Right renal pelvis (tissue), 4 donors: ENCODE measurements around the gene FRRS1L. TPM values are rescaled to one million over a fixed set of nuclear protein-coding genes. Genes with fewer than 3 reads are reported as not detected.
"Not testable (repeated sequence)": the region's sequence is repeated elsewhere in the genome, so short reads cannot be mapped to it uniquely, and the experiment has no call there.

Source experiments
- DNase-seq, 4 donors: peaks; one replicate each; pipeline ENCODE4 v3.0.0-alpha.2; 2013; ENCODE audit warnings: low read depth in 4 of 4, low spot score in 3 of 4, missing footprints in 1 of 4
- polyA plus RNA-seq, 4 donors: library from polyadenylated mRNA; unstranded; fragments of 120-200 nt; gene quantifications; one replicate each; pipeline ENCODE4 v1.2.1, GENCODE V29; 2013; ENCODE audit not compliant: insufficient read length in 4 of 4

The FRRS1L gene
- polyA plus RNA-seq, 4 donors = 2.0 to 4.4 (median 3.2) TPM

DNA sequence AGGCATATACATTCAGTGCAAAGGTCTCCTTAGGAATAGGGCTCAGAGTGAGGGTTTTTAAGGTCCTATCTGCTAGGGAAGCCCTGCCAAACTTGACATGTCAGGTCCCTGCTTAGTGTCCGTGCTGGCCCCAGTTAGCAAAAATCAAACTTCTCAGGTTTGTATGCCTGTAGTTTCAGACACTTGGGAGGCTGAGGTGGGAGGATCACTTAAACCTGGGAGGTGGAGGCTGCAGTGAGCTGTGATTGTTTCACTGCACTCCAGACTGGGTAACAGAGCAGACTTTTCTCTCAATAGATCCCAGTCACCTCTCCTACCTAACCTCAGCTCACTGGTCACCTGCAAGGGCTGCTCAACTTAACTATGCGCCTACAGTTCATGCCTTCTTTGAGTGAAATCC, 28.6 kb downstream of the FRRS1L start:
- DNase-seq = no peak

DNA sequence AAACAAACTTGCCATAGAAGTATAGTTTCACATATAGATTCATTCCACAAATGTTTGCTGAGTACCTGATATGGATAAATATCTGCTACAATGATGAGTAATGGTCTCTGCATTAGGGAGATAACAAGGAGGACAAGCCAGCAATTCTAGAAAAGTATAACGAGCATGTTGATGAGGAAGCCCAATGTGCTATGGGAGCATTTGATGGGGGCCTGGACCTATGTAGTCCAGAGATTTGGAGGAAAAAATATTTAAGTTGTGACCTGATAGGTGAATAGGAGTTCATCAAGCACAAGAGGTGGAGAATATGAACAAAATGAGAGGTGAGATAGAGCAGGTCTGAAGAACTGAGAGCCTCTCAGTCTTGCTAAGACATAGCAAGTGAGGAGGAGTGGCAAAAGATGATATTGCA, 32.9 kb downstream of the FRRS1L start:
- no peak for DNase-seq

DNA sequence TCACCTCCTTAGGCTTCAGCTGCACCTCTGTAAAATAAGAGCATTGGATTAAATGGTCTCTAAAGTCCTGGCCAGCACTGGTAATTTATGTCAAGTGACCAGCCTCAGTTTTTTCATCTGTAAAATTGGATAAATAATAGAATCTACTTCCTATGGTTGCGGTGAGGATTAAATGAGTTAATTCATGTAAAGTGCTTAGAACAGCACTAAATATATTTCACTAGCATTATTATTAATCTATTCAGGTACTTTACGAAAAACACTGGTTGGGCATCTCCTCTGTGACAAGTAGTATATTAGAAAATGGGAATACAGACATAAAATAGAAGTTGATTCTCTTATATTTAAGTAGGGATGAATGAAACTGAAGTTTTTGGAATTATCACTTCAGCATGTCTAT, 33.5 kb downstream of the FRRS1L start:
- no peak for DNase-seq

DNA sequence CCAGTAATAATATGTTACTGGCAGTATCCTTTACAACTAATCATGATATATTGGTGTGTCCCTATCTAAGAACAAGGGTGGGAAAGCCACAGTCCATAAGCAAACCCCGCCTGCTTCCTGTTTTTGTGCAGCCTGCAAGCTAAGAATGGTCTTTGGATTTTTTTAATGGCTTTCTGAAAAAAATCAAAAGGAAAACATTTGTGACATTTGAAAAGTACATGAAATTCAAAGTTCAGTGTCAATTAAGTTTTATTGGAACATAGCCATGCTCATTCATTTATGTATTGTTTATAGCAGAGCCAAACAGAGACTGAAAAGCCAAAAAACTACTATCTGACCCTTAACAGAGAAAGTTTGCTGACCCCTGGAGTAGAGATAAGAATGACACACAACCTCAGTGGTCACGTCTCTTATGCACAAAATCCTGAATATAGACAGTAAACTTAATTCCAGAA, 34.5 kb downstream of the FRRS1L start:
- no peak for DNase-seq

DNA sequence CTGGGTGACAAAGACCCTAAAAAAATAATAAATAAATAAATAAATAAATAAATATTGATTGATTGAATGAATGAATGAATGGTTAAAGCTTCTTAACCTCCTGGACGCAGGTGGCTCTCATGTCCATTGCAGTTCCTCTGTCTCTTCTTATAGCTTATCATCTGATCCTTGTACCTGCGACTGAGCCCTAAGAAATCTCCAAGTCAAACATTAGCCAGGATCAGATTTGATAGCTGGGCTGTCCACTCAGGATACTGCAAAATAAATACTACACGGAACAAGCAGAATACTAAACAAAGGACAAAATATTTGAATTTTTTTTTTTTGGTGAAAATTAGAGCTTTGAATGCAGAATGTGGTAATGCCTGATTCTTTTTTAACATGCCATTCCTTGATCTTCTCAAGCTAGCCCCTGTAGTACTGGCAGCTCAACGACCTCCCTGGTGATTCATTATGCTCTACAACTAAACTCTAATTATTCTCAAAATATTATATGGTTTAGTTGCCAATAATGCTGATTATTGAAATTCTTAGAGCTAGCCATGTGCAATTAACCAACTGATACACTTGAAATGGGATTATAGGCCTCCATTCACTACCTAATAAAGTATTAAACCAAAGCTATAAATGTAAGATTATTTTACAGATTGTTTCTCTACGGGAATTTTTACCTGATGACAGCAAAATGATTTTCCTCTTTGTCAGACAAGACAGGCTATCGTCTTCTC, 37.4 kb downstream of the FRRS1L start:
- DNase-seq = no peak

DNA sequence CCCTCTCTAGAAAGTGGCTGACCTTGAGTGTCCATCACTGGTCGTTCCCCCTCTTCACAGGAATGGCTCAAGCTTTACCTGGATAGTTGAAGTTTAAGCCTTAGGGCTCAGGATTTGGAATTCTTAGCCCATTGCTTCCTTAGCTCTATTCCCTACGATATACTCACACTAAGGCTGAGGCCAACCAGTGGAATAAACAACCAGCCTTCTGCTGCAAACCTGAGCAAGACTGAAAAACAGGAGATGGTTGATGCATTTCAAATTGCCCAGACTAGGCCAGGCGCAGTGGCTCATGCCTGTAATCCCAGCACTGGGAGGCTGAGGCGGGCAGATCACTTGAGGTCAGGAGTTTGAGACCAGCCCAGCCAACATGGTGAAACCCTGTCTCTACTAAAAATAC, 40.4 kb downstream of the FRRS1L start:
- DNase-seq = not testable (repeated sequence)

DNA sequence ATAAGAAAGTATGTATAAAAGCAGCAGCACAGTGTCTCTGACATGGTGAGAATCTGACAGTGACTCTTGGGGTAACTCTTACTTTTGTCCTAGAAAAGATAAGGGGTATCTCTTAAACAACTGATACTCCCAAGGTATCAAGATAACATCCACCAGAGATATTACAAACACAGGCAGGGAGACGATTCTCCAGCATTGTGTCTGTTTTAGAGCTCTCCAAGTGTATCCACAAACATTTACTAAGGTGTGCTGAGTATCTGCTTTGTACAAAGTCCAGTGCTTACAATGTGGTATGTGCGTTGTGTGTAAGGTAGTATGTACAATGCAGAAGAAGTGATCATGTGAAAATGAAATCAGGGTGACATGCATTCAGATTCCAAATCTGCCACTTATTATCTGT, 42.9 kb downstream of the FRRS1L start:
- DNase-seq = no peak

DNA sequence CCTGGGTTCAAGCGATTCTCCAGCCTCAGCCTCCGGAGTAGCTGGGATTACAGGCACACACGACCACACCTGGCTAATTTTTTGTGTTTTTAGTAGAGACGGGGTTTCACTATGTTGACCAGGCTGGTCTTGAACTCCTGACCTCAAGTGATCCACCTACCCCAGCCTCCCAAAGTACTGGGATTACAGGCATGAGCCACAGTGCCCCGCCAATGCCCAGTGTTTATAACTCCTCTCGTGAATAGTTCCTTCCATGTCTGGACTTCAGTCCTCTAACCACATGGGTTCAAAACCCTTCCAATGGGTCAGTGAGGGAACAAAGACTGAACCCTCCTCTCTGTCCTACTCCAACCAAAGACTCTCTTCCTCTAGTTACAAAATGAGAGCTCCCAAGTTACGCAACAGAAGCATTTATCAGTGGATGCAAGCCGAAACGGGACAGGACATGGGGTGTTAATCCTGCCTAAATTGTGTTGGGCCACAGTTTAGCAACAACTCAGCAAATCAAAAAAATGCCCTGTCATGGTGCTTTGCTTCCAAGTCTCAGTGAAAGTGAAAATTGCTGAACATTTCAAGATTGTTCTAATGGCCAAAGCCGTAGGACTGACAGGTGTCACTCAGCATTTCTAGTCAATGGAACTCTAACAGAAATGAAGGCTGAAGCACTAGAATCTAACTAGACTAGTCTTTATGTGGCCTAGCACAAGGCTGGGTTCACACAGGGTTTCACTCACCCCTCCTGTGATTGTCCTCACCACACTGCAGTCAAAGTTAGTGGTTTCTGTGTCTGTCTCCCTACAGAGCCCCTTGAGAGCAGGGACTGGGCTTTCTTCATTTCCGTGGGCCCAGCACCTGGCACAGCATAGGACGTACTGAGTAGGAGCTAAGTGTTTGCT, 44.1 kb downstream of the FRRS1L start:
- DNase-seq = no peak

DNA sequence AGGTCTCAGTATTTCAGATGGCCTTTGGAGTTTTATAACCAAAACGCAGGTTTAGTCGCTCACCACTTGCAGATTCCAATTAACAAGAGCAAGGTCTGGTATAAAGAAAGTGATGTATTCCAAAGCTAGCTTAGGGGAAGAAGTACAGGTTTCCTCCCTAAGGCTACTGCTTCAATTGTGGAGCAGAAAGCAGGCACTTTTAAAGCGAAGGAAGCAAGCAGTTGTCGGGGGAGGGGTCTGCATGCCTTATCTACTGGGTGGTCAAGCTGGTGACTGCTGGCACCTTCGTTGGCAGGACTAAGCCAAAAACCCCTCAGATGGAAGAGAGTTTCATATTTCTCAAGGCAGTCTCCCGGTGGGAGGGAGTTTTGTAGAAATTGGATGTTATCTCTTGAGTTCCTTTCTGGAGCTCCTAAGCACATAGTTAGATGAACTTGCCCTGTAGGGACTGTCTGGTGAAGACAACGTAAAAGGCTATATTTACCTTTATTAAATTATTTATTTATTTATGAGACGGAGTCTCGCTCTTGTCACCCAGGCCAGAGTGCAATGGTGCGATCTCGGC, 45.7 kb downstream of the FRRS1L start:
- no peak for DNase-seq

DNA sequence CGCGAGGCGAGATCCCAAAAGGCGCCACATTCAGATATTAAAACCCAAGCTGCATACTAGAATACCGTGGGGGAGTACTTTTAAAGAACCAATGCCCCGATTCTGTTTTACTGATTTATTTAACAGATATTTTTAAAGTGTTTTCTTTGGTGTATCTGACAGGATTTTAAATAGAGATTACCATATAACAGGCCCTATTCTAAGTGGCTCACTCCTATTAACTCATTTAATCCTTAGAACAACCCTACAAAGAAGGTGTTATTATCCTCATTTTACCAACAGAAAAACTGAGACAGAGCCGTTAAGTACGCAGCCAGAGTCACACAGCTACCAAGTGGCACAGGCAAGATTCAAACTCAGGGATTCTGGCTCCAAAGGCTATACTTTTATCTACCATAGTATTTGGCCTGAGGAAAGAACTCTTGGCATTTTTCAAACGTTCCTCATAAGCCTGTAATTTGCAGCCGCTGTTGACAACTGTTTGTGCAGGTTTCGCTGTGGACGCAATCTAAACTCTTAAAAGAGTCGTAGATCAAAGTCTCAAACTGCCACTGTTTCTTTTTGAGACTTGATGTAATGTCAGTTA, 46.8 kb downstream of the FRRS1L start:
- no peak for DNase-seq

DNA sequence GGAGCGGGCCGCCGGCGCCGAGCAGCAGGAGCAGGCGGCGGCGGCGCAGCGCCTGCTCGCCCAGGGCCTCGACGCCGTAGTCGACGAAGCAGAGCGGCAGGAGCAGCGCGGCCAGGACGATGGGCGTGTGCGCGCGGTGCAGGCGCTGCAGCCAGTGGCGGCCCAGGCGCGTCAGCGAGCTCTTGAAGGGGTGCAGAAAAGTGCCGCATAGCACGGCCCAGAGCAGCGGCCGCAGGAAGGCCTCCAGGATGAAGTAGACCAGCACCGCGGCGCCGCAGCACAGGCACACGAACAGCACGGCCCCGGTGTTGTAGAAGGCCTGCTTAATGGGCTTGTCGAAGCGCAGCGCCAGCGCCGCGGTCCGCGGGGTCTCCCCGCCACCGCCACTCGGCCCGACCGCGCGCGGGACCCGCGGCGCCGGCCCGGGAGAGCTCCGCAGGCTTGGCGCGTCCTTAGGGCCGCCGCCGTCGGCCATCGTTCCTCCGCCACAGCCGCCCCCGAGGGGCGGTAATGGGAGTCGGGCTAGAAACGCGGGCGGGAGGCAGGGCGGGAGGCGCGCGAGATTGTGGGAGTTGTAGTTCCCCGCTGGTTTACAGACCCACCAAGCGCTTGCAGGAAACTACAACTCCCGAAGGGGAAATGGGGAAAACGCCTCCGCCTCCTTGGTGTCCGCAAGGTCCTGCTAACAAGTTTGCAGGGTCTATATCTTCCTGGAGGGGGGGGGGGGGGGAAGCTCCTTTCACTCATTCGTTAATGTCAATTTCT, 47.4 kb downstream of the FRRS1L start, which contains the start of gene TMEM245:
TSS of gene TMEM245 (minus strand) at position 509 of the 765 bp plus-strand sequence. CDS start at position 475, 34 bp downstream.
- DNase-seq = peak; percentile 86 to 98 (median 96)

DNA sequence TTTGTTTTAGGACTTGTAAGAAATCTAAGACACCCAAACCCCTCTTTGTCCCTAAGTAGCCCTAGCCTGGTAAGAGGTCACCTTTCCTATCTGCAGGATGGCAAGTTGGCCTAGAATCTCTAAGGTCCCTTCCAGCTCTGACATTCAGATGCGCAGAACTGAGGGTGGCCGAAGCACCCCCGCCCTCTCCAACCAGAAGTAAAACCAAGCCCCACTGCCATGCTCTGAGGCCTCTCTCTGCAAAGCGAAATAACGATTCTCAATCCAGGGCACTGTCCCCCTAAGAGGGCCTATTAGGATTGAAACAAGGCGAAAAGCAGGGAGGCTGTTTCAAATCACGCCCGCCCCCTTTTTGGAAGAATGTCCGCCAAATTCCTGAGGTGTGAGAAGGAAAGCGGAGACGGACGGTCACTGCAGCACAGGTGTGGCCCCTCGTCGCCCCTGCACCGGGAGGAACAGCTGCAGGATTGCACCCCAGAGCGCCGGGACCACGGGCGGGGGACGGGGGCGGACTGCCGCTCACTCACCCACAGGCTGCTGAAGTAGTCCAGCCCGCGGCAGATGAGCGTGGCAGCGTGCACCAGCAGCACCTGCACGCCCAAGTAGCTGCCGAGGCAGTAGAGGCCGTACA, 48.1 kb downstream of the FRRS1L start:
- DNase-seq = no peak

DNA sequence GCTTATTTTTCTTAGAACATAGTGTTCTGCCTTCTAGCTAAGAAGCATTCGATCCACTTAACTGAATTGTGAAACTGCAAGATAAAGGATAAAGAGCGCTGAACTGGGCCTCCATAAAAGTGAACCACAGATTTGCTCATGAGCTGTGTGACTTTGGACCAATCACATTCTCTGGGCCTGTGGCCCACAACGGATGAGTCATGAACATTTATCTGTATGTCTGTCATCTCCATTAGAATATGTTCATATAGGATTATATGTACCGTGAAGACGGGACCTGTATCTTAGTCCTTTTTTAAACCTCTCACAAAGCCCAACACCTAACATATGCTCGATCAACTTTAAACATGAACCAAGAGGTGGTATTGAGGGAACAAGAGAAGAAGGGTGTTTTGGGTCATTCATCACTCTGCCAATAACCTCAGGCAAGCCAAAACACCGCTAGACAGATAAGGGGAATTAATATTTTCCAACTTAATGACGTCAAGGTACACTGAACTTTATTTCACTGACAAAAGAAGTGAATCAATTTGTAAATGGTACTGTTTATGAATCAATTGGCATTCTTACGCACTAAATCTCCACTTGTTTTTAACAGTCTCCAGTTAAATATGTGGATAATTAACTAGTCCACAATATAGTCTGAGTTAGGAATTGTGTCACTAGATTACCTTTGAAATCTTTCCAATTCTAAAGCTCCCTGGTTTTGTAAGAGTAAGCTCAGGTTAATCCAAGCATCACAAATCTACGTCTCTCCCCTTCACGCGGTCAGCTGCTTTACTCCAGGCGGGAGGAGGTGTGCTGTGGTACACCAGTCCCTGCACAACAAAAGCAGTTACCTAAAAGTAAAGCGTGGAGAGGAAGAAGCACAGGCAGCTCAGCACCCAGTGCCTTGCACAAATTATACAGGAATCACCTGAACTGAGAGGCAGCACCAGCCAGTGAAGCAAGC, 48.9 kb downstream of the FRRS1L start:
- no peak for DNase-seq

DNA sequence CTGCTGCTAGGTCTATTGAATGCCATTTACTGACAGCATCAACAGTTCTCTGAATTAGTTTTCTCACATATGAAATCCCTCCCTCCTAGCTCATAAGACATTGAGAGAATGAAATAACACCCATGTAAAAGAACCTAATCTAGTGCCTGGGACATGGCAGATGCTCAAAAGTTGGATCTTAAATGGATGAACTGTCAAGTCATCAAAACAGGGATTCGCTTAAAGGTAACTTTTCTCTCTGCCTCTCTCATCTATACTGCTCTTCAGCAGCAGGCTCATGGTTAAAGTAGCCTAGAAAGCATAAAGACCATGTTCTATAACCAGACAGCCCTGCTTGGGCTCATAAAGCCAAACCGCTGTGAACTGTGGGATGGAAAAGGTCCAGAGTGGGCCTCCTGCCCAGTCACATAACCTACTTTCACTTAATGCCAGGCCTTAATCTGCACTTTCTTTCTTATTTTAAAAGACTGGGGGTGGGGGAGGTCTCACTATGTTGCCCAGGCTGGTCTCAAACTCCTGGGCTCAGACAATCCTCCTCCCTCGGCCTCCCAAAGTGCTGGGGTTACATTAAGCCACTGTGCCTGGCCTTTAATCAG, 51.0 kb downstream of the FRRS1L start:
- no peak for DNase-seq

DNA sequence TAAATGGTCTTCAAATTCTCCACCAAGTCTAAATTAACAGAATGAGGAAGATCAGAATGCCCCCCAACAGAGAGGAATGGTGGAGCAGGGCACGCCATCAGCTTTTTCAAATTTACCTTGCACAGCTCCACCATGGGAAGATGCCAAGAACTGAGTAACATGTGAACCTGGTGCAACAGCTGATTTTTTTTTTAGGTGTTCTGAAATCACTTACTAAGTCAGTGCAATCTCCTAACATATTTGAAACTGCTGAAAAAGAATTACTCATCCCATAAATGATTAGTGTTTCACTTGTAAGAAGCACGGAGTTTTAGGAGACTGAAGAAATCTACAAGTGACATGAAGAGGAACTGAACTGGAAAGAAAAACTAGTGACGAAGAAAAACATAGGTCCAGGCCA, 52.4 kb downstream of the FRRS1L start:
- no peak for DNase-seq

DNA sequence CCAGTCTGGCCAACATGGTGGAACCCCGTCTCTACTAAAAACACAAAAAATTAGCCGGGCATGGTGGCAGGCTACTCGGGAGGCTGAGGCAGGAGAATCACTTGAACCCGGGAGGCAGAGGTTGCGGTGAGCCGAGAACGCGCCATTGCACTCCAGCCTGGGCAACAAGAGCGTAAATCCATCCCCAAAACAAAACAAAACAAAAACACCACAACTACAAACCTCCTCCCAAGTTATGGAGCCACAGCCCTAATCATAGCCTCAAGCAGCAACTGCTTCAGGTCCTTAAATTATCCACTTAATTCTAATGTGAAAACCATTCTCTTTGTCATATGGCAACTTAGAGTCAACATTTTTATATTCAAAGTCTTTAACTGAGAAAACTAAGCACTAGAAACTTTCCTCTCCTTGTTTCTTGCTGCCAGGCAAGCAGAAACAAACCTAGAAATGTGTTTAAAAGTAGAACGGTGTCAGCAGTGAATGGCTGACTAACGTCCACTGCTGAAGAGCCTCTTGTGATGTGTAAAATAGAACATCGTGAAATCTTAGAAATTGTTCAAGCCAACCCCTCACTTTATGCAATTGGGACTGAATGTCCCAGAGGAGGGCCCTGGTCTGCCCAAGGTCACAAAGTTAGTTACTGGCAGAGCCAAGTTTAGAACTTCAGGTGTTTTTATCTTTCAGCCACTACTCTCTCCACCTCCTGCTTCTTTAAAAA, 53.0 kb downstream of the FRRS1L start:
- no peak for DNase-seq

DNA sequence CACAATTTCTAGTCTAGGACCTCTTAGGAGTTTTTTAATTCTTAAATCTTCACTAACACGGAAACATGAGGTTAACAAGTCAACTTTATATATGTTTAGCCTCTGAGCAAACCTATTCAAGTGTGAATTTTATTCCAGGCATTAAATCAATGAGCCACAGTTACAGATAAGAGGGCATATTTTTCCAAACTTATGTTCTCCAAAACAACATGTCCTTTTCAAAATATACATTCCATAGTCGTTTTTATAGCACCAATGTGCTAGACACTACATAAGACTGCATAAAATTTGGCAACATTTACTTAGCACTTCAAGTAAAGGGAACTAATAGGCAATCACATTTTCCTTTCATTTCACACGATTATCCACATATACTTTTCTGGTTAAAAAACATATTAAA, 53.8 kb downstream of the FRRS1L start:
- no peak for DNase-seq
